HG02885 (cell line): ENCODE measurements around the gene GNAI1.

Experiments used
- ATAC-seq: cut with Tn5 transposase; IDR thresholded peaks from one replicate; pipeline ENCODE4 v1.9.1; 2021; ENCODE audit warnings: mild to moderate bottlenecking; ENCODE audit not compliant: unreplicated experiment, poor library complexity

Gene GNAI1

DNA sequence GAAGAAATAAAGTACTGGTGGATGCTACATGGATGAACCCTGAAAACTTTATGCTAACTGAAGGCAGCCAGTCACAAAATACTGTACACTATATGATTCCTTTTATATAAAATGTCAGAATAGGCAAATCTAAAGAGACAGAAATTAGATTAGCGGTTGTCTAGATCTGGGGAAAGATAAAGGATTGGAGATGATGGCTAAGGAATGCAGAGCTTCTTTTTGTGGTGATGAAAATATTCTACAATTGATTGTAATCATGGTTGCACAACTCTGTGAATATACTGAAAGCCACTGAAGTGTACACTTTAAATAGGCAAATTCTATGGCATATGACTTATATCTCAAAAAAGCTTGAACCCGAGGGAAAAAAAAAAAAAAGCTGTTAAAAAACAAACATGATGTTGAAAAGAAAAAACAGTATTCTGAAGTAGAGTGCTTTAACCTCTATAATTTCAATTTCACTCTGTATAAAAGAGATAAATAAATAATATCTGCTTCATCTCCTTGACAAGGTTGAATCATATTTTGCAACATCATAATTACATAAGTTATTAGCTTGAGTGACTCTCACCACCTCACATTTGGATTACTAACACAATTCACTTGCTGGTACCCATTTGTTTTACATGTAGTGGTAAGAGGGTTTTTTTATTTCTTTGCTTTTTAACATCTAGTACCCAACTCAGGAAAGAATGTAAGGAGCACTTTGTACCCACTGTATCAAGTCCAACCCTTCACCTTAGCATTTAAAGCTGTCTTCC, 2.8 kb upstream of the GNAI1 start:
- no peak for ATAC-seq

DNA sequence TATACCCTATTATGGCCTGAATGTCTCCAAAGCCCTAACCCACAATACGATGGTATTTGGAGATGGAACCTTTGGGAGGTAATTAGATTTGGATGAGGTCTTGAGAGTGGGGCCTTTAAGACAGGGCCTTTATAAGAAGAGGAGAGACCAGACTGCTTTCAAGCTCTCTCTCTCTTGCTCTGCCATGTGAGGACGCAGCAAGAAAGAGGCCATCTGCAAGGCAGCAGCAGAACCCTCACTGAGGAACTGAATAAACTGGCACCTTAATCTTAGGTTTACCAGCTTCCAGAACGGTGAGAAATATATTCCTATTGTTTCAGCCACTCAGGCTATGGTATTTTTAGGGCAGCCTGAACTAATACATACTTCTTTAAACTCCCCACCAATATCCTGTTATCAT, 2.0 kb upstream of the GNAI1 start:
- no peak for ATAC-seq

DNA sequence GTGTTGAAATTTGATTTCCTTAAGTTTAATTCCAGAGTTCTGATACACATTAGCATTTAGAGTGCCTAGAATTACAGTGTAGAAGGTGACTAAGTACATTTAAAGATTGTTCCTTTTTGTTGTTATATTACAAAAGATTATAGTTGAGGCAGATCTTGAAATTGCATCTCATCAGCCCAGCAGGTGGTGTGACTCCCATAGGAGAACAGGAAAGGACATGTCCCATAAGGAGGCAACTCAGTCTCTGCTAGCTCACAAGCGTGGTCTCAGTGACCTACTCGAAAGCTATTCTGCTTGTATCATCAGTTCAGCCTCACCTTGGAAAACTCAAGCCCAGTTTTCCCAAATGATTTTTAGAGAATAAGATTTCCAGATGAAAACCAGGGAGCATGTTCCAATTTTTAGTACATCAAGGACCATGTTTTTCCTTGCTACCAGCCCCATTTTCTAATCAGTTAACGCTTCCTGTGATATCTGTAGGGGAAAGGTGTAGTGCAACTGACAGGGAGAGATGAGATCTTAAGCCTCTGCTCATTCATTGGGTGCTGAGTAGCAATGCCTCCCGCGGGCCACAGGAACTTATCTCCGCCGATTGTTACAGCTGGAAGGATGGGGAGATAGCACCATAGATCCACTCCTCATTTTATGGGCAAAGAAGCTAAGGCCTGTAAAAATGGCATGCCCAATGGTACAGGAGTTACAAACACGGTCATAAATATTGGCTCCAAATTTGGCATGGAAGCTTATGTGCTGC, 1.1 kb upstream of the GNAI1 start:
- ATAC-seq = no peak

DNA sequence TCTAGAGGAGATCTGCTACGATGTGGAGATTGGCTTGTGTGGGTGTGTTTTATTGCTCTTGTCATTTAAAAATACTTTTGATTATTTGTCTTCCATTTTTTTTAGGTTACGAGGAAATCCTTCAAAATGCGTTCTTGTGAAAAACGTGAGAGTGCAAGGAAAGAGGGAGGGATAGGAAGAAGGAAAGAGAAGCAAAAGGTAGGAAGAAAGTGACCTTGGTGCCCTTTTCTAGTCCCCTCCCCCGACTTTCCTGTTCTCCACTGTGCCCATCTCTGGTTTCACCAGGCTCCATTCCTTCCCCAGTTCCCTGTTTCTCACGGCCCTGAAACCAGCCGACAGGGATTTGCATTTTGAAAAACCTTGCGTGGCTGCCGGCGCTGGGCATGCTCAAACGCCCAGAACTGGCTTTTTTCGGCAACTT, 506 bp upstream of the GNAI1 start:
- ATAC-seq = no peak

DNA sequence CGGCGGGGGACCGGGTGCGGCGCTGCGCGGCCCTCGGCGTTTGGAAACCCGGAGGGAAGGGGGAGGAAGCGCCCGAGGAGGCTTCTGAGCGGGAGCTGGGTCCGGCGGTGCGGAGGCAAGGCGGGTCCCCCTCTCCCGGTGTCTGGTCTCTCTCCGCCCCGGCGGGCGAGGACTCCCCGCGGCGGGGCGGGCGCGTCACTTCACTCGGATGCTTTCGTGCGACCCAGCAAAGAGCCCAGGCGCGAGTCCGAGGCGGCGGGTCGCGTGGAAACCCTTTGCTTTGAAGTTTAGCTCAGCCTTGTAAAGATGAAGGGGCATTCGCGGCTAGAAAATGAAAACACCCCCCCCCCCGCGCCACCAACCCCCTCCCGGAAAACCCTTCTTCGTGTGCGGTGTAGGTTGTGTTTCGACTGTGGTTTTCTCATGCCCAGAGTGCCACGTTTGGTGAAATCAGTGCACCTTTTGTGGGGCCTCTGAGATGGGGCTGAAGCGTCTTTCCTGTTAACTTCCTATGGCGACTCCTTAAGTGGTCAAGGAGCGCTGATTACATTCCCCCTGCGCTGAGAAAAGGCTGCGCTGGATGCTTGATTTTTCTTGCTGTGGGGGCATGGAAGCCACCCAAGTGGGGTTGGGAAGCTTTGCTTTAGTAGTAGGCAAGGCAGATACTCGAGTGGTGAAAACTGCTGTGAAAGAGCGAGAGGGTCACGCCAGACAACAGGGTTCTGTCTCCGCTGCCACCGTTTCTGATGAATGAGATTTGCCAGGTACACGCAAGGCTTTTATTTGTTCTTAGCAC, 876 bp downstream of the GNAI1 start:
- no peak for ATAC-seq

DNA sequence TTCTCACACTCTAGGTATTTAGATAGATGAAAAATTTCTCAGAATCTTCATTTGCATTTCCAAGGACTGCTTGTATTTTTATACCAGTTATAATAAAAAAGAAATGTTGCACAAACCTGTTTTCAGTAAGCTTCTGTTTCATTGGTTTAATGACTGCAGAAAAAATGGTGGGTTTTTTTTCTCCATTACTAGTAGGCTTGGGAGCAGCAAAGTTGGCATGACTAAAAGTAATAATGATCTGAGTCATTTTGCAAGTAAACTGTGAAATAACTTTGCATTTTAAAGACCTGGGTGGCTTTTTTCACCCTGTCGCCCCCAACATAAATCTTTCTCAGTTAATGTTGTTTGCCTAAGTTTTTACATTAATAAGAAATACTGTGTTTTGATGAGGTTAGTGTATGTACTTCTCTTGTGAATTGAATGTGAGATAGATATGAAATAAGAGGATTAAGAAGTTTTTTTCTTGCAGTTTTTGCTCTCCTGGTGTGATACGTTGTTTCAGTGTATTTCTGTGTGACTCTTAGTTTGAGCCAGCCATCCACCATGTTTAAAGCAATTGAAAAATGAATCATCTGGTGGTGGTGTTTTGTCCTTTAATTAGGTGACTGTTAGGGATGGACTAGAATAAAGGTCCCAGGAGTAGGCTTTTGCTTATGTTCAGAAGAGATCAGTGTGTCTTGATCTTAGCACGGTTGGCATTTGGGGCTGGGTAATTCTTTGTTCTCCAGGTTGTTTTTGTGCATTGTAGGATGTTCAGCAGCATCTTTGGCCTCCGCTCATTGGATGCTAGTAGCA, 1.8 kb downstream of the GNAI1 start:
- peak; percentile 37 for ATAC-seq

DNA sequence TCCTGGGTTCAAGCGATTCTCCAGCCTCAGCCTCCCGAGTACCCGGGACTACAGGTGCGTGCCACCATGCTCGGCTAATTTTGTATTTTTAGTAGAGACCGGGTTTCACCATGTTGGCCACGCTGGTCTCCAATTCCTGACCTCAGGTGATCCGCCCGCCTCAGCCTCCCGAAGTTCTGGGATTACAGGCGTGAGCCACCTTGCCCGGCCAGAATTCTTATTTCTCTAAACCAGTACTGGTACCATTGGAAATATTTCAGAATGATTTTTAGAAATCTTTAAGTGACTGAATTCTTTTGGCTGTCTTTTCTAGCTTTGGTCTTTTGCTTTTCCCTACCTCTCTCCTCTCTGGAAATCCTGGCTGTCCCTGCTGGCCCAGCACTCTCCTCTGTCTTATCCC, 2.8 kb downstream of the GNAI1 start:
- no peak for ATAC-seq

DNA sequence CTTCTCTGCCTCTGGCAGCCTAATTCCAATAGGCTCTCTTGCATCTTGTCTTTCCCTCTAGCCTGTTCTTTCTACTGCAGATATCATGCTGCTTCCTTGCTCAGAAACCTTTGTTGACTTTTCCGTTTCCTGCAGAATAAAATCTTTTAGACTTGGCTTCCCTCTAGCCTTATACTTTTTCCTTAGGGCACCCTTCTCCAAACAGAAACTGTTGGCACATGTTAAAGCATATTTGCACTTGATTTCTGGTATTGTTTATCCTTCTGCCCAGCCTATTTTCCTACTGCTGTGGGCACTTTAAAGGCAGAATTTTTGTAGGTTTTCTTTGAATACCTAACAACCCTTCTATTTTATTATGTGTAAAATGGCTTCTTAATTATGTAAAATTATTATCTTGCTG, 4.6 kb downstream of the GNAI1 start:
- no peak for ATAC-seq

DNA sequence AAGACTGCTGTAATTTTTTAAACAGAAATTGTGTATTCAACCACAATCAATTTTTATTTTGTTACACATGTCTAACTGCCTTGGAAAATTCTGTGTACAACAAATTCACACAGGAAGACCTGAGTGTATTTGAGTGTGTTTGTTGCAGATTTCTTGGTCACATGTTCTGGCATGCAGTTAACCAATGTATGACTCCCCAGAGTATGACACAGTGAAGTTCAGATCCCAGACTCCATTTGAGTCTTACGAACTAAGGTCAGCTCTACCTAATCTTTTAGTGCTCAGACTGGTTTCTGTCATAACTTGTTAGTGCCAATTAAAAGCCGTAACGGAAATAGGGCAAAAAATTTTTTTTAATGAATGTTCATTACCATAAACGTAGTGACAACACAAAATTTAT, 5.8 kb downstream of the GNAI1 start:
- no peak for ATAC-seq

DNA sequence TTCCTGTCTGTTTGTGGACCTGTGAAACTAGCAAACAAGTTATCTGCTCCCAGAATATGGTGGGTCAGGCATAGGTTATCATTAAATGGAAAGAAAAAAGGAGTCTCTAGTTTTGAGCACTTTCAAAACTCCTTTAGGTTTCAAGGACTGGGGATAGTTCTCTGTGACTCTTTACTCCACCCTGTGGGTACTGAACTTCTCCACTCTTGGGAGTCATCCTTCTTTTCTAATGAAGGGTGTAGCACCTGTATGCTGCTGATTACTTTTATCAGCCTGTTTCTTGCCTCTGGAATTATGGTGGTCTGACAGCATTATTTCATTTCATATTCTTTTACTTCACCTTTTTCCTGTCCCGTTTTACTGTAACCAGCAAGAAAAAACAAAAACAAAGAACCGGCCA, 6.7 kb downstream of the GNAI1 start:
- no peak for ATAC-seq

DNA sequence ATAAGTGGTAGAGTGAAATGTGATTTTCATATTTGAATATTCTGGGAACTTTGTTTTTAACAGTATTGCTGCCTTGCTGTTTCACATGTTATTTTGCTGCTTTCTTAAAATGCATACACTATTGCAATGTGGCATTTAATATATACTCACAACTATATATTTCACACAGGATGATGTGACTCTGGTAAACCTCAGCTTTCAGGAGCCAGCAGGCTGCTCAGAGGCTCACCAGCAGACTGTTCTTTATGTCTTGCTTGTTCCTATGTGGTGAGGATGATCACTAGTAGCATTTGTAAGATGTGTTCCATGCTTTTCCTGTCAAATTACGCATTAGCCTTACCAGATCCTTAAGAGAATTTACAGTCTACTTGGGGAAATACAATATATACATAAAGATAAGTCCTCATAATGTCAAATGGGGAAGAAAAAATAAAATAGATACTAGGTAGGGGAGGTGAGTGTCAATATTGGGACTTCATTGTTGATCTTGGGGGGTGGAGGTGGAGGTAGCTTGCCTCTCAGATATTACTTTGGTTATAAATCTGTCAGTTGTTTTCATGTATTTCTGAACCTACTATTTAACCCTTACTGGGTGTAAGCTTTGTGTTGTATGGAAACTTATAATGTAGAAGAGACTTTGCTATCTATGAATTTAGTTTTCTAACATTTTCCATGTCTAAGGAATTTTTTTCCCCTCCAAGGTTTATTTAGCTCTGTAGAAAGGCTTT, 8.4 kb downstream of the GNAI1 start:
- no peak for ATAC-seq

DNA sequence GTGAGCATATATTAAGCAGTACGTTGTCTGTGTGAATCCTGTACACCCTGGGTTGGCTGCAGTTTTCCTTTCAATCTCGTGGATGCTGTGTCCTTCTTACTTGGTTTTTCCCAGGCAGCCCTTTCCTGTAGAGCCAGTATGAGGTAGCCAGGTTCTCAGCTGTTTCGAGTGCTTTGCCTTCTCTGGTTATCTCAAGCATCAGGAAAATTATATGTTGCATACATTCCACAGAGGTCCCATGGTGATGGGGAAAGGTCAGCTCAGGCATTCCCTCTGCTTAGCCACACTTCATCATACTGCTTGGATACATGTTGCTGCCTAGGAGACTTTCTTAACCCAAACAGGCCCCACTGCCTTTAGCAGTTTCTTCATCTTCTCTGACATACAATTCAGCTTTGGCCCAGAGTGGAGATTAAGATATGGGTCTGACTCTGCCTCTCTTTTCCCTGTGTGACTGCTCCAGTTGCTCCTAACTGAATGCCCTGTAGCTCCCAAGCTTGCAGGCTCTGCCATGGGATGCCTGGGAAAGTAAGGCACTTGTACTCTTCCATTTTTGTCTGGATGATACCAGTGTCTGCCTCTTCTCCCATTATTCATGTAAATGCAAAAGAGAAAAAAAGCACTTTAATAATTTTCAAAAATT, 11.3 kb downstream of the GNAI1 start:
- ATAC-seq = no peak

DNA sequence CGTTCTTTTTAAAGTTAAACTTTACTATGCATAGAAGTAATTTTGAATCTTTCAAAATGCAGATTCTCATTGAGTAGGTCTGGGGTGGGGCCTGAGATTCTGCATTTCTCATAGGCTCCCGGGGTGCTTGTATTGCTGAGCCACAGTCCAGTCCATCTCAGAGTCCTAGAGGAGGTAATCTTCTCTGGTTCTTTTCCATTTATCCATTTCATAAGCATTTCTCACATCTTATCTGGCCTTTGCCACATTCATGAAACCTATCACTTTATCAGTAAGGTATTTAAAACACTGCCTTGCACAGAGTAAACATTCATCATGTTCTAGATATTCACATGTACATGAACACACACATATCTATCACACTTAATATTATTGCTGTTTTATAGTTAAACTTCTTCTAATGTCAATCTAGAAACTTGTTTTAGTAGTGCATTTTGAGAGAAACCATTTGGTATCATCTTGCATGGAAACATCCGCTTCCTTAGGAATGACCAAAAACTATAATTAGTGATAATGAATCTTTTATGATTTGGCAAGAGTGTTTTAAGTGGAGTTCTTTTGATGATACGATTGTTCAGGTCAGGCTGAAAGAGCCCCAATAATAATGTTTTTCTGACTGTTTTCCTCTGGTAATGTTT, 12.0 kb downstream of the GNAI1 start:
- no peak for ATAC-seq

DNA sequence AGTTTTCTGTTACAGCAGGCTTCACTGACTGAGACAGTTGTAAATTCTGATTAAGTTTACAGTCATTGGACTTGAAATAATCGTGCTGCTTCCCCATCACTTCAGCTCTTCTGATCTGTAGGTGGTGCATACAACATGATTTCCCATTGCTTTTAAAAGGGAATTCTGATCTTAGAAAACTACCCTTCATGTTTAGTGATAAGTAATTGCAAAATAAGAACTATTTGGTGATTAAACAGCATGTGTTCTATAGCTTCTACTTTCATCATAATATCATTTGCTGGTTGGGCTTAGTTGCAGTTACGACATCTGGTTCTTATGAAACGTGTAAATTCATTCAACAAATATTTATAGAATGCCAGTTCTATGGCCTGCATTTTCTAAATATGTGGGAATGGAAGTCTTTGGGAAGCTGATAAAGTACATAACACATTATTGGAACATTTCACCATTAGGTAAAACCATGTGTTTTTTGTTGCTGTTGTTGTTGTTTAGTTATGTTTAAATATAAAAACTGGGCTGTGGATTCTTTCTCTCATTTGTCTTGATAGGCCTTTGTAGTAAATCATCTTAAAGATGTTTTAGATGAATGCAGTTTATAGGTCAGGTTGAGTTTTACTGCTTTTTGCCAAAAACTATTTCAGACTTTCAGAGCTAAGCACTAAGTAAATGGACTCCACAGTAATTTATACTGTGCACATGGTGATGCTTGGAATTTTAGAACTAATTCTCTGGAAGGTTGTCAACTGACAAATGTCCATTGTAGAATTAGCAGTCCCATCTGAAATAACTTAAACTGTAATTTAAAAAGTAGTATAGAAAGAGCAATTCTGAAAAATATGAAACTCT, 13.1 kb downstream of the GNAI1 start:
- no peak for ATAC-seq

DNA sequence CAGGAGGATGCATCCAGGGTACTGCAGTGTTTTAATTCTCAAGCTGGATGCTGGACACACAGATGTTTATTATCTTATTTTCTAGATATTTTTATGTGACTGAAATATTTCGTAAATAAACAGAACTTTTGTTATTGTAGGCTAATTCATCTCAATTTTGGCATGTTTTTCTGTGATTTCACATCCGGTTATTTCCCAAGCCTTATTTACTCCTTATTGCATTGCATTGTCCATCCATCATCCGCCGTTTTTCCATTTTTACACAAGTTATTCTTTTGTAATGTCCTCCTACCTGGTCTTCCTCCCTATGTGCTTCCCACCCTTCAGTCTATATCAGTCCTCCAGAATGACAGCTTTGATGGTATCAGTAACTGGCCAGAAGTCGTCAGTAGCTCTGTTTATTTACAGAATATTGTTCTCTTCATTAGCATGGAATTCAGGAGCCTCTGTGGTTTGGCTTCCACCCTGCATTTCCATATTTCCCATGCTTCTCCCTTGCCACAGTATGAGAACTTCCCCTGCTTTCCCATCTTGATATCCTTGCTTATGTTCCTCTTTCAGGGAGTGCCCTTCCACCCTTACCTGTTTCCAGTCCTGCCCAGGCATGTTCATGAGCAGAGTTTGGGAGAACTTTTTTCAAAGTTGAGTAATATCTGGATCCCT, 16.1 kb downstream of the GNAI1 start:
- no peak for ATAC-seq

DNA sequence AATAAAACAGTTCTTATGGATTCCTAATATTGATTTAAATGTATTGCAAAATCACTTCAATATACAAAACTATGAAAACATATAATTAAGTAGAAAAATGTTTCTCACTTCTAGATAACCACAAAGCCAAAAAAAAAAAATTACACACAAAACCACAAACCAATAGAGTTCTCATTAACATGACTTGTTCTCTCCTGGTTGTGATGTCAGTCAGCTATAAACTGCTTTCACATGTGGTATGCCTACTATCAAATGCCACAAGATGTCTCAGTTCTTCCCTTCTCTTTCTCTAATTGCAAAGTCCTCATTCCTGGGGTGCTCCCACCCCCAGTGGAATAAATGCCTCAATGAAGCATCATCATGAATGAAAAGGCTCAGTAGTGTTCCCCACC, 16.6 kb downstream of the GNAI1 start:
- peak; percentile 51 for ATAC-seq

DNA sequence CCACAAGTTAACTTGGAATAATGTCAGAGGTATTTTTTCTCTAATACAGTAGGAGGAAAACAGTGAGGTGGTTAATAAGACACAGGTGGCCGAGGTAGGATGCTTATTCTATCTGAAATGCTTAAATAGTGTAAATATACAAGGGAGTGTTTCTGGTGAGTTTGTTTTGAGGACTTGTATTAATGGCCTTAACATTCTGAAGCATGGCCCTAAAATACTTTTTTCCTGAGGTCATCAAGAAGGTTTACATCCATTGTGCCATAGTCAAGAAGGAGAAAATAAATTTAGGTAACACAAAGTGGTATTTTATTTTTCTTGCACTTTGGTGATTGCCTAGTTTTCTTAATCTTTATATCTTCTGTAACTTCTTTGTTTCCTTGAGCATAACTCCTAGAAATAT, 18.8 kb downstream of the GNAI1 start:
- ATAC-seq = no peak
